GM21367 (cell line): Measurements from ENCODE around the gene PDE6C.

Experiments
- ATAC-seq: cut with Tn5 transposase; IDR thresholded peaks from one replicate; pipeline ENCODE4 v1.9.1; 2021; ENCODE audit not compliant: unreplicated experiment

Gene PDE6C

DNA sequence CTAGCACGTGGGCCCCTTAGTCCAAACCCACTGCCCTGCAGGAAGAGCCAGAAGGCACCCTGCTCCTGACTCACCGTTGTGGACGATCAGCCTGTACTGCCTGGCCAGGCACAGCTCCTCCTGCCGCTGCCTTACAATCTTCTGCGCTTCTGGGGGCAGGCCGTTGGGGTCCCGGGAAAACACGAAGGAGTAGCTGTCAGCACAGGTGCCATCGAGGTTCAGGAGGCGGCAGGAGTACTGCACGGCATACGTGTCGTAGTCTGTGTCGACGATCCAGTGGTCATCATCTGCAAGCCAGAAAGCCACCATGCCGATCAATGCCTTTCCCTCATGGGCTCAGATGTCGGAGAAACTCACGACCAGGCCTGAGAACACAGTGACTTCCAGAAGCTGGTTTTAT is 18.6 kb upstream of the PDE6C start:
- no peak for ATAC-seq

DNA sequence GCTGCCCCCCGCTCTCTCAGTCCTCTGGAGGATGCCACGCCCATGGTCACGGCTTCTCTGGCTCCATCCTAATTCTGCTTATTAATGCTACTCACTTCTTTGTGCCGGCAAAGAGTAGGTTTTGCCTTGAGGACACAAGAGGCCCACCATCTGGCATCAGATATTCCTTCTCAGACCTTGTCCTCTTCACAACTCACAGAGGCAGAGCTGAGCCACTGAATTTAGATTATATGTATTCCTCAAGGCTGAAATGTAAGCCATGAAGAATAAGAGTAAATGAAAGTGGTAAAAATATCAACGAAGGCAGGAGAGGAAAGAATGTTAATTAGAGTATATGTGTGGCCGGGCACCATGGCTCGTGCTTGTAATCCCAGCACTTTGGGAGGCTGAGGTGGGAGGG is 17.8 kb upstream of the PDE6C start:
- no peak for ATAC-seq

DNA sequence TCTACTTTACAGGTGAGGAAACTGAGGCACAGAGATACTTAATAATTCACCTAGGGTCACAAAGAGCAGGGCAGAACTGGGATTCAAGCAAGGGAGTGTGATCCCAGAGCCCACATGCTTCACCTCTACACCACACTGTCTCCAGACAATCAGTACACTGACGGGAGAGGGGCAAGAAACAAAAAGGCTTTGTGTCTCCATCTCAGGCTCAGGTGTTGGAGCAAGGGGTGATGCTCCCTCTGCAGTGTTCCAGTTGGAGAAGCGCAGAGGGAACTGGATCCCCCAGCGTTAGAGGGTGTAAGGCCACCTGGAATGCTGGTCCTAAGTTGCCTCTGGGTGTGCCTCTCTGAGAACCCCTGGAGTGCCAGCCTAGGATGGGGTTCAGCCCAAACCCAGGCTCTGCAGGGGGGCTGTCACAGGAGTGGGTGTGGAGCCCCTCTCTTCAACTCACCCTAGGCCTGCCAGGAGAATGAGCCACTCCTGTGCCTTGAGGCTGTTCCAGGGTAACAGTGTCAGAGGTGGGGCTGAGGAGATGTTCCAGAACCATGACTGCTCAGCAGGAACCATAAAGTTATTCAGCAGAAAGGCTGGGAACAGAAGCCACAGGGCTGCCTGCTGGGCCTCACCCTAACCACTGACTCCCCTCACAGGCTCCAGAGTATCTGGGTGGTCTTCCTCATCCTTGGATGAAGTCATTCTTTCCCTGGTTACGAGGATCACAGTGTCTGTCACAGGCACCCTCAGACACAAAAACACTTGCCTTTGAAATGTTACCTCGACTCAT is 16.8 kb upstream of the PDE6C start:
- ATAC-seq: no peak

DNA sequence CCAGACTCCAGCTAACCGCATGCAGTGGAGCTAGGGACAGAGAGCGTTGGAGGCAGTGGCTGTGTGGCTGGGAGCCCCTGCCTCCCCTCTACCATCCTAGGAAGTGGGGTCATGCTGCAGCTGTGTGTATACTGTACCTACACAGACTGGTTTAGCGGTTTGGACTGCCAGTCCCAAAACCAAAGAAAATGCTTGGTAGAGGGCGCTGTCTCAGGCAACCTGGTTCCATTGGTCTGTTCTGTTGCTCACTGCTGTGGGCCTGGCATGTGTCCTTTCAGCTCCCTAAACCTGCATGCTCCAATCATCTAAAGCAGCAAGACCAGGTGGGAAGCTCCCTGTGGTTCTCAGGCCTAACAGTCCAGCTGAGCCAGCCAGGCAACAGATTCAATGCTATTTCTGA is 15.8 kb upstream of the PDE6C start:
- no peak for ATAC-seq

DNA sequence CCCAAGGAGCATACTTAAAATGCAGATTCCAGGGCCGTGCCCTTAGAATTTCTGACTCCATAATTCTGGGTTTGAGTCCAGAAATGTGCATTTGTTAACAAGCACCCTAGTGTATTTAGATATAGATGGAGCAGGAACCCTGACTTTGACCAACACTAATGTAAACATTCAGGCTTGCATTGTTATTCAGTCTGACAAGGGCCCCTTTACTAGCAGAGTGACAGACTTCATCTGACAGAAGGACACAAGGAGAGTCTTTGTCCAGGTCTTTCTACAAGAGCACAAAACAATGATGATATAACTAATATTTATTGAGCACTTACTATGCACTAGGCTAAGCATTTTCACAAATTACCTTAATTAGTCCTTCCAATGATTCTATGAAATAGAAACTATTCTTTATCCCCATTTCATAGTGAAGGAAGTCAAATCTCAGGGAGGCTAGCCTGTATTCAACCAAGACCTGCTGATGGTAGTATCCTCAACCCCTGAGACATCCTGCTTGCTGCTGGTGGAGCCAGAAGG is 15.2 kb upstream of the PDE6C start:
- ATAC-seq: no peak

DNA sequence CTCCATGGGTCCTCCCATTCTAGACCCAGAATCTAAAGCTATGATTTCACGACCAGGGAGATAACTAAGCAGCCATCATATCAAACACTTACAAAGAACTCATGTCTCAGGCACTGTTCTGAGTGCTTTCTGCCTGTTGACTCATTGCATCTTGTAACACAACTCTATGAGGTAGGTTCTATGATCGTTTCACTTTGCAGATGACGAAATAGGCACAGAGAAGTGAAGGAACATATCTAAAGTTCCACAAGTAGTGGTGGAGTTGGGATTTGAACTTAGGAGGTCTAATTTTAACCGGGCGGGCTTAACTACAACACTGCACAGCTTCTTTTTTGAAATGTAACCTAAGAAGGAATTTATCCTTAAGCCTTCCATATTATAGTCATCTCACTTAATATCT is 14.2 kb upstream of the PDE6C start:
- ATAC-seq: no peak

DNA sequence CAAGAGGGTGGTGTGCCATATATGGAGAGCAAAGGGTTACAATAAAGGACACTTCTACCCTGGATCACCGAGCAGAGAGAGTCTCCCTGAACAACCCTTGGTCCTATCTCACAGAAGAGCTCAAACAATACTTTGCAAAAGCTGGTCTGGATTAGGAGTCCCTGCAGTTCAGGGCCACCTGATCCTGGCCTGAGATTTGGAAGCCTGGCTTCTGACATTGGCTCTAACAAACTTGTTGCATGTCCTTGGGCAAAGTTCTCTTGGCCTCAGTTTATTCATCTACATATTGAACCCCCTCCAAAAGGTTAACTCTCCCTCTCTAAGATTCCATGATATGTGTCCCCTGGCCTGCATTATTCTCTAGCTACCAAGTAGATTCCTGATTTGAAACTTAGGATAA is 13.0 kb upstream of the PDE6C start:
- no peak for ATAC-seq

DNA sequence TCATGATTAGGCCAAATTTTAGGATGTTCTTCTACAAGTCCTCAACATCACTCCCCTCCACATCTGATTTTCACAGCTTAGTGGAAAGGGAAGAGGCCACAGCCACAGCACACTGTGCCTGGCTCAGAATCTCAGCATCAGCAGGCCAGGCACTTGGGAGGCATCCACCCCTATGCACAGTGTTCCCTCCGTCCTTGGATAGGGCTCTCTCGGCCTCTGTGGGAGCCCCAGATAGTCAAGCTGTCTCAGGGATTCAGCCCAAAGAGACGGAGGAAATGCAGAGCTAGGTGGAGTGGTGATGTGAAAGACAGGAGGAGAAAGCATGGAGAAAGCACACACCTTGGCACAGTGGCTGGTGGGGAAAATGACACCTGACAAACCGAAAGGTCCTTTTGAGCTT is 12.6 kb upstream of the PDE6C start:
- no peak for ATAC-seq

DNA sequence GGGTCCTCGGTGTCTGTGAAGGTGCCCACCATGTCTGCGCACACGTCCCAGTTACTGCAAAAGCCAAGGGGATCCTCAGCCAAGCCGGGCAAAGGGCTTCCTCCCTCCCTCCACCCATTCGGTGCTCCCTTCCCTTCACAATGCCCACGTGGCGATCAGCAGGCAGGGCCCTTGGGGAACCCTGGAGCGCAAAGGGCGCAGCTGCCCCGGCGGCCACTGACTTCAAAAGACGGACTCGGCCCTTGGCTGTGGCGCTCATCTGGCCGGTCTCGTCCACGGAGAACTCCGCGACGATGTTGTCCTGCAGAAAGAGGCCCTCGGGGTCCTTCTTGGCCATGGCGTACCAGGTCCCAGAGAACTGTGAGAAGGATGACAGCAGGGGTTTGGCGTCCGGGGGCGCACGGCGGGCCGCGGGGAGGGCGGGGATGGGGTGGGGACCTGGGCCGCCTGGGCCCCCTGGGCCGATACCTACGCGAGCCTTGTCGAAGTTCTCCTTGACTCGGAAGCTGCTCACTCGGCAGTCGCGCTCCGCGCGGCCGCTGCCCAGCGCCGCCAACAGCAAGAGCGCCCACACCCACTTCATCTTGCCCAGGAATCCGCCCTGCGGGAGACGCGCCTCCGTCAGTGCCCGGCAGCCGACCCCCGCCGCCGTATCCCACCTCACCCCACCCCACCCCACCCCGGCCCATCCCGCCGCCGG is 11.7 kb upstream of the PDE6C start:
- ATAC-seq: no peak

DNA sequence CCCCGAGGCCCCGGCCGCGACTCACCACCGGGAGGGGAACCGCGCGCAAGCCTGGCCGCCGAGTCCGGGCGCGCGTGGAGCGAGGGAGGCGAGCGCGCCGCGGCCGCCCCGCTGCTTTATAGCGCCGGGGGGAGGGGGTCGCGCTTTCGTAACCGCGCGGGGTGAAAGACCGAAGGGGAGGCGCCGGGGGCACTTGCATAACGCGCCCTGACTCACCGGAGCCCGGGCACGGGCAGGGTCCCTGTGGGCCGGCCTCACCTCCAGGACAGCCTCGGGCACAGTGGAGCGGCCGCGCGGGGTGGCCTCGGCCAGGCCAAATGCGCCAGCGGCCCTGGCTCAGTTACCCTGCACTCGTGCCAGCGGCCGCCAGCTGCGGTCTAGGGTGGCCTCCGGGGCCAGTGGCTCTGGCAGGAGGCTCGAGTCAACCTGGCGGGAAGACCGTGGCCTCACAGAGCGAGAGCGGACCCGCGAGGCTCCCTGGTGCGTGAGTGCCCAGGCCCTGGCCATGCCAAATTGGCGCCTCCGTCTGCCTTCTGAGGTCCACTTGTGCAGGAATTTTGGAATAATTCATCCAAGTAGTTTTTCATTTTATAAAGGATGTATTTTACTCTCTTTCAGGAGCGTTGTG is 11.1 kb upstream of the PDE6C start, which contains the start of gene RBP4:
TSS of gene RBP4 (minus strand) at position 90 of the 628 bp plus-strand sequence. CDS start 207 bp downstream, outside the sequence.
- no peak for ATAC-seq

DNA sequence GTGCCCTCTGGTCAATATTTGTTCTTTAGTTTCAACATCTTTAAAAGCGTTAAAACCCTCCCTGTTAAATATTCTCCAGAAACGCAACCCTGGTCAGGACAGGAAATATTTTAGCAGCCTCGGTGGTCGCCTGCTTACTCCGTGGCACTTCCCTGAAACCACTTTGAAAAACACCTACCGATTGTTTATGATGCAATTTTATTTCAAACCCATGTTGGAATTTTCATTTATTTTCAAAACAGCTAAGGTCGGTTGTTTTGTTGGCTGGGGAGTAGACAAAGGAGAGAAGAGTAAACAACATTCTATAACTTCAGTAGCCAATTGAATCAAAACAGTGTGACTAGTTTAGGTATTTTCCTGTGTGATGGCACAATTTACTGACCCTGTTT is 10.6 kb upstream of the PDE6C start:
- ATAC-seq: no peak

DNA sequence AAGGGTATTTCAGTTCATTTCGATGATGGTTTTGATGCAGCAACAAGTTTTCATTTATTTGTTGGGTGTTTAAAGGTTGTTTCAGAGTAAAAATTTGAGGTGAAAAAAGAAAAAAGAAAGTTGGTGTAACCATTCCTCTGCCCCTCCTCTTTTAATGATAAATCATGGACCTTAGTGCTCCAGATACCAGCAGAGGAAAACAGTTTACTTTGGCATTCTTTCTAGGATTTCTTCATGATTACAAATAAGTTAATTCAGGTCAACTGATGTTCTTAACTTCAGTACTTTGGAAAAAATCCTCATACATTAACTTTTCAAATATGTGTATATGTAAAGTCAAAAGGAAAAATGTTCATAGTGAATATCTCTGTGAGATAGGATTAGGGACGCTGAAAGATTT is 9.3 kb upstream of the PDE6C start:
- no peak for ATAC-seq

DNA sequence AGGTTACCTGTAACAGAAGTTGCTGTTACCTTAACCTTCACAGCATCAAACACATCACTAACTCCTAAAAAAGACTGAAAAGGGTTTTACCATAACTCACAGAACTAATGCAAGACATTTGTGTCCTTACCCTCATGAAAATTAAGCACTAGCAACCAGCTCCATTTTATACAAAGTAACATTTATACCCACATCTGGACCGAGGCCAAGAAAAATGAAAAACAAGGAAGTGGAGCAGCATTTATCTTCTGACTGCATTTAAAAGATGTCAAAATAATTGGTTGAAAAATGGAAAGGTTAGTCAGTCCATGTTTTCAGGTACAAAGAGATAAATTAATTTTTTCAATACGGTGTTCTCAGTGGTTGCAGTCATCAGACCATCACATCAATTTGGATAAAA is 8.2 kb upstream of the PDE6C start:
- ATAC-seq: no peak

DNA sequence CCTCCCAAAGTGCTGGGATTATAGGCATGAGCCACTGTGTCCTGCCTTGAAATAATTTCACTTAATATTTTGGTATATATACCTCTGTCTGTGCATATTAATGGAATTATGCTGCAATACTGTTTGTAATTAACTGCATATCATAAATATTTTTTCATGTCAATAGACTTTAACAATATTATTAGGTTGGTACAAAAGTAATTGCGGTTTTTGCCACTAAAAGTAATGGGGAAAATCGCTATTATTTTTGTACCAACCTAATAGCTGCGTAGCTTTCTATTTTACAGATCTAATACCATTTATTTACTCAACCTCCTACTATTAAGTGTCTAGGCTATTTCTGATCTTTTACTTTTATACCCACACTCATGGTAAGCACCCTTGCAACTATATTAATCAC is 3.9 kb upstream of the PDE6C start:
- no peak for ATAC-seq

DNA sequence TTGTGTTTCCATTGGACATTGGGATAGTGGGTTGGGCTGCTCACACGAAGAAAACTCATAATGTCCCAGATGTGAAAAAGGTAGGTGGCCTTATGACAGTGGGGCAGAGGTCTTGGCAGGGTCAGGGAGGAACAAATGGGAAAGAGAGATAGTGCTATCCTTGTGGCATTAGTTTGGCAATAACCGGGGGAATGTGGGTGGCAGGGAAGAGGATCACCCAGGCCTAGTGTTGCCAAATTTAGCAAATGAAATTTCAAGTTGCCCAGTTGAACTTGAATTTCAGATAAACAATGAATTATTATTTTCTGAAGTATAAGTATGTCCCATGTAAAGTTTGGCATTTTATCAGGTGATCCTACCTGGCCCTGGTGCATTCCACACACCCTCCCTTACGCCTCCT is 789 bp downstream of the PDE6C start:
- no peak for ATAC-seq

DNA sequence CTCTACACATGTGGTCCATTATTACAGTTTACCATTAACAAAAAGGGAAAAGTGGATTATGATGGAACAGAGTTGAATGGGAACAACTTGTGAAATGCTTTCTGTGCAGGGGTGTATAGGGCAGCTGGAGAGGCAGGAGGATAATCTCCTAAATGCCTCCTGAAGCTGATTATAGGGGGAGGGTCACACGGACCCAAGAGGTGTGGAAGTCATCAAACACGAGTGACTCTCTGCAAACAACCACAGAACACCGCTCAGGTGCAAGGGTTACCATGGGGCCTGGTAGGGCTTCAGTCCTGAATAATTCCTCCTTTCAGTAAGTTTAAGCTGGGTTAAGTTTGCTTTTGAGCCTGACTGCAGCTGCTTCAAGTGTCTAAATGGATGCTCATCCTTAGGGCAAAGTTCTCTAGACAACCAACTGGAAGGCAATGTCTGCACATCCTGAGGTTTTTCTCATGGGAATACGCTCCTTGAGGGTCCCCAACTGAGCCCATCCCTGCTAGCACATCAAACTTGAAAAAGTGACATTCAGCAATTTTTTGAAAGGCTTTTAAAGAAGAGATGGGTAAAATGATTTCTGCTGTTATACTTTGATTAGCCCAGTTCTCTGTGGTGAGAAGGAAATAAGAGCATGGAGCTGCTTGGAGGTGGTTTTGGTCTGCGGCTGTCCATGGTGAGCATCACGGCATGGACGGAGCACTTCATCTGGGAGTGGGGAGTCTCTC is 1.9 kb downstream of the PDE6C start:
- ATAC-seq: no peak

DNA sequence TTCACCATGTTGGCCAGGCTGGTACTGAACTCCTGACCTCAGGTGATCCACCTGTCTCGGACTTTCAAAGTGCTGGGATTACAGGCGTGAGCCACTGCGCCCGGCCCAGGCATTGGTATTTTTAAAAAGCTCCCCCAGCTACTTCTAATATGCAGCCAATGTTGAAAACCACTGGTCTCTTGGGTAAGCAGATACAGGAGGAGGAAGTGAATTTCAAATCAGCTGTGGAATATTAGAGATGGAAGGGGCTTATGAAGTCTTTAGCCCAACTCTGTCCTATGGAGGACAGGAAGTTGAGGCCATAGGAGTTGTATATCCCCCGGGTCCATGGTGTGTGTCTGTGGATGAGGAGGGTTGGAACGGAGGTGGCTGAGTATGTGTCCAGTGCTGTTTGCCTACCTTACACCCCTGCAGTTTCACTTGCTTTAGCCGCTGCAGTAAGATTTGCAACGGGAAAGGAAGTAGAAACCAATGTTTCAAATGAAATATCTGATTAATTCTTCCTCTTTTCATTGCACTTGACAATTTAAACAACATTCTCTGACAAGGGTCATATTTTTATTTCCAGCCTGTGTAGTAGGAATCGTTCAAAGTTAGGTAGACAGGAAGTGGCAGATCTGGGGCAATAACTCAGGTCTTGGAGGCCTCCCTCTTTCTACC is 3.4 kb downstream of the PDE6C start:
- no peak for ATAC-seq

DNA sequence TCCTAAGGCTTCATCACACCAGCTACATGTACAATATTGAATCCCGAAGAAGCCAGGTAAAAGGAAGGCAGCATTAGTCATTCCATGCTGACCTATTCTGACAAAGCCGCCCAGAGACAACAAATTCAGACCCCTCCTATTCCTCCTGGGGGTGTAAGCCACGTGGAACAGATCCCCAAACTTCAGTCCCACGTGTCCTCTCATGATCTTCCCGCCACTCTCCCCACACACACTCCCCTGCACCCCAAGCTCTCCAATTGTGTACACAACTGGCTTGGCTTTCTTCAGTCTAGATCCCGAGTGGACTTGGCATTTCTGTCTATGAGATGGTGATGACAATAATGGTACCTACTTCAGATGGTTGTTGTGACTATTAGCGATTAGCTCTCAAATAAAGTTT is 8.6 kb downstream of the PDE6C start:
- no peak for ATAC-seq

DNA sequence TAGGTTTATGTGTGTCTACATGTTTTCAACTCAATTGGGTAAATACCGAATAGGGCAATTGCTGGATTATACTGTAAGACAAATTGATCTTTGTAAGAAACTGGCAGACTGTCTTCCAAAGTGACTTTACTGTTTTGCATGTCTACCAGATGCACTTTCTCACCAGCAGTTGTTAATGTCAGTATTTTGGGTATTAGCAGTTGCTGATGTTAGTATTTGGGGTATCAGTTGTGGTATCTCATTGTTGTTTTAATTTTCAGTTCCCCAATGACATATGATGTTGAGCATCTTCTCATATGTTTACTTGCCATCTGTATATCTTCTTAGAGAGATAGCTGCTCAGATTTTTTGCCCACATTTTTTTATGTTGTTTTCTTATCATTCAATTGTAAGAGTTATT is 10.6 kb downstream of the PDE6C start:
- ATAC-seq: no peak

DNA sequence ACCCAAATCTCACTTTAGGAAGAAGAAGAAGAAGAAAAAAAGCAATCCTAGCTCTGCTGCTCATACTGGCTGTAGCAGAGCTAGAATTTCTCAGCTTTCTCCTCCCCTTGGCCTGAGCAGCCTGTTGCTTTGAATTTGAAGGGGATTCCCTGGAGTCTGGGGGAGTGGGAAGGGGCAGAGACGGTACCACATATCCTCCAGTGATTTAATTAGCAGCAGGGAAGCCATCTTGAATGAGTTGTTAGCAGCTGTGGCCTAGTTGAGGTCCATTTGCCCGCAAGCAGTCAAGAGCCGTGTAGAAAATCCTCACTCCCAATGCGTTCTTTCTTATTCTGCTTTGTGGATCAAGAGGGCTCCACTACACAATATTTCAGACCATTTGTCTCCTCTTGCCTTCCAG is 16.5 kb downstream of the PDE6C start:
- no peak for ATAC-seq
